Right lung (tissue), 10 donors: Measurements from ENCODE around the gene PXT1. TPM values are rescaled to one million over a fixed set of nuclear protein-coding genes. Genes with fewer than 3 reads are reported as not detected.
"Not testable (repeated sequence)": the region's sequence is repeated elsewhere in the genome, so short reads cannot be mapped to it uniquely, and the experiment has no call there.

ENCODE experiments used
- DNase-seq, 2 donors: peaks; one replicate each; pipeline ENCODE4 v3.0.0-alpha.2; 2013
- long read RNA-seq, 8 donors: transcript quantifications; one replicate each; lab custom pipeline, GENCODE V29; 2026
- polyA plus RNA-seq, 5 donors: library from polyadenylated mRNA; unstranded; fragments of 120-200 nt; gene quantifications; one replicate each; pipeline versions ENCODE4 v1.2.1 to v1.2.3, GENCODE V29; 2013; ENCODE audit warnings: inconsistent platforms in 1 of 5, low replicate concordance in 1 of 5; ENCODE audit not compliant: insufficient read length in 5 of 5, insufficient read depth in 1 of 5

PXT1 gene
- under 1 TPM in 1 of 5 donors, not detected in 4; 0.12 TPM for polyA plus RNA-seq
- long read RNA-seq, donor 1, result 0 reads
- long read RNA-seq, donor 2, result 0 reads
- long read RNA-seq, donor 3, partial matches to known transcripts, result 5 of 5 reads
- long read RNA-seq, donor 3, other reads (novel, unspliced or antisense), result 0 of 5 reads
- long read RNA-seq, donor 4, result 0 reads
- long read RNA-seq, donor 5, partial matches to known transcripts, result 16 of 23 reads
- long read RNA-seq, donor 5, other reads (novel, unspliced or antisense), result 7 of 23 reads
- long read RNA-seq, donor 6, result 0 reads
- long read RNA-seq, donor 7, result 0 reads
- long read RNA-seq, donor 8, result 0 reads

DNA sequence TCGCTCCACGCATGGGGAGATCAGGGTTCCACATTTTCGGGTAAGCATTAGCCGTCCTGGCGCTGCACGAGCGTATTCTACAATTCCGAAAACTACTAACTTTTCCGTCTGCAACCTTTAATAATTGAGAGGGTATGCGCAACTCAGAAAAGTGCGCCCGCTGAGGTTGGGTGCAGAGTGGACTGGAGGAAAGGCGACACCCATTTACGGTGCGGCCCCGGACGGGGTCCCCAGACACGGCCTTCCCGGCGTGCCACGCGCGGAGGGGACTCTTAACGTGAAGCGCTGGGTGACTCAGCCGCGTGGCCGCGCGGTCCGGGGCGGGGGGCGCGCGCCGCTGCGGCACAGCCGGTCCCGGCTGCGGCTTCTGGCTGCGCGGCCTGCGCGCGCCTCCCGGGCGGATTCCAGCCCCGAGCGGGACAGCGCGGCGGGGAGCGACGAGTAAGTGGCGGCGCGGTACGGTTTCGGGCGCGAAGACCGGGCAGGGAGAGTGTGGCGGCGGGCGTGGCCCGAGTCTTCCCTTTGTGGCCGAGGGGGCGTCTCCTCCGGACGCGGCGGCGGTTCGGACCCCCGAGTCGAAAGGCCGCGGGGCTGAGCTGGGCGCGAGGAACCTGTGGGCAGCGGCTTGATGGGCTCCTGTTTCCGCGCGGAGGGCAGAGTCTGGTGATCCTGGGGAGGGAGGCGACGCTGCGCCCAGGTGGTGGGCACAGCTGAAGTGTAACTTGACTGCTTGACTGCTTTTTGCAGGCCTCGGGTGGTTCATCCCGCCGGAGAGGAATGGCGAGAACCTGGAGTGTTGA is at the start of gene PXT1, which contains the start of gene KCTD20:
Gene PXT1, minus strand, starts transcription at position 184 of the 800 bp plus-strand sequence. CDS start 16,772 bp downstream, outside the sequence.
Gene KCTD20, plus strand, starts transcription at position 330 of the 800 bp plus-strand sequence. CDS start 27,098 bp downstream, outside the sequence.
- DNase-seq, result peak; percentile 89

DNA sequence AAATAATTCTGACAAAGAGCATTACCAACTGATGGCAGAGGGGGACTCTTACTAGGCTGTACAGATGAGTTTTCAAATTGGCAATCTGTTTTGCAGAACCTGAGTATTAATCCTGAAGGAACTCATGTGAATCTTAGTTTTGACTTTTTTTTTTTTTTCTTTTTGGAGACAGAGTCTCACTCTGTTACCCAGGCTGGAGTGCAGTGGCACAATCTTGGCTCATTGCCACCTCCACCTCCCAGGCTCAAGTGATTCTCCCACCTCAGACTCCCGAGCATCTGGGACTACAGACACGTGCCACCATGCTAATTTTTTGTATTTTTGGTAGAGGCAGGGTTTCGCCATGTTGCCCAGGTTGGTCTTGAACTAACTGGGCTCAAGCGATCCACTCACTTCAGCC is 49.4 kb upstream of the PXT1 start:
- no peak for DNase-seq

DNA sequence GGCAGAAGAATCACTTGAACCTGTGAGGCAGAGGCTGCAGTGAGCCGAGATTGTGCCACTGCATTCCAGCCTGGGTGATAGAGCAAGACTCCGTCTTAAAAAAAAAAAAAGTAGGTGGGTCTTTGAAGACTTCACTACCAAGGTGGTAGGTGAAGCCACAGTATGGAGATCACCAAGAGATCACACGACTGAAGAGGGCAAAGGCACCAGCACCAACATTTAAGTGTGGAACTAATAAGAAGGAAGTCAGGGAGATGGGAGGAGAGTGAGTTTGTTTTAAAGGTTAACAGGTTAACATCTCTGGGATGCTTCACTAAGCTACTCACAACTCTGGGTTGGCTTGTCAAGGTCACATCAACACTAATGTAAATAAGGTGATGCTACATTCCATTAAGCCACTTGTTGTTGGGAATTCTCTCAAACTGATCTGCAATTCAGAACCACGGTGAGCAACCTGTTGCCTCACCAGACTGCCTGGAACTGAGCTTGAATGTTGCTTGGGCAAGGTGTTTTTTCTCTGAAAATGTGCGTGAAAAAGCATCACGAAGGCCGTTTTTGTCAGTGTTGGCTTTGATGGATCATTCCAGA is 48.8 kb upstream of the PXT1 start:
- DNase-seq, result no peak

- no peak for DNase-seq
Observed at GRCh38 chr6:36489426-36489825, 46.8 kb upstream of the PXT1 start.

GRCh38 chr6:36488221-36488620 is 45.6 kb upstream of the PXT1 start:
- no peak for DNase-seq

- DNase-seq, result no peak
Observed at GRCh38 chr6:36487698-36488097, 45.0 kb upstream of the PXT1 start.

GRCh38 chr6:36484736-36485135 is 42.1 kb upstream of the PXT1 start:
- no peak for DNase-seq

- not testable (repeated sequence) for DNase-seq
Observed at GRCh38 chr6:36483326-36483725, 40.7 kb upstream of the PXT1 start.

- no peak for DNase-seq
Observed at GRCh38 chr6:36479256-36479655, 36.6 kb upstream of the PXT1 start.

GRCh38 chr6:36478051-36478526 is 35.4 kb upstream of the PXT1 start:
- no peak for DNase-seq

GRCh38 chr6:36469946-36470345 is 27.3 kb upstream of the PXT1 start:
- DNase-seq, result no peak

- no peak for DNase-seq
Observed at GRCh38 chr6:36469148-36469661, 26.6 kb upstream of the PXT1 start.

- no peak for DNase-seq
Observed at GRCh38 chr6:36467625-36468024, 25.0 kb upstream of the PXT1 start.

GRCh38 chr6:36464233-36464632 is 21.6 kb upstream of the PXT1 start:
- no peak for DNase-seq

DNA sequence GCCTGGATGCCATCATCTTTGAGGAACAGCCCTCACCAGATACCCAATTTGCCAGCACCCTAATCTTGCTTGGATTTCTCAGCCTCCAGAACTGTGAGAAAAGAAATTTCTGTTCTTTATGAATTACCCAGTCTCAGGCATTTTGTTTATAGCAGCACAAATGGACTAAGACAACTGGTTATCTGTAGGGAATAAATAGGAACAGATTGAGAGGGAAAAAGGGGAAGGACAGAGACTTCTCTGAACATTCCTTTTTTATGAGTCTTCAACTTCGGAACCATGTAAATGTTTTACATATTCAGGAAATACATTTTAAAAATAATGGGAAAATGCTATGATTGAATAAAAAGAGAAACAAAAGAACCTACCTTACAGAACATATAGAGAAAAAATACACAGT is 21.0 kb upstream of the PXT1 start:
- no peak for DNase-seq

GRCh38 chr6:36461646-36462045 is 19.0 kb upstream of the PXT1 start:
- no peak for DNase-seq

GRCh38 chr6:36460916-36461315 is 18.3 kb upstream of the PXT1 start:
- no peak for DNase-seq

DNA sequence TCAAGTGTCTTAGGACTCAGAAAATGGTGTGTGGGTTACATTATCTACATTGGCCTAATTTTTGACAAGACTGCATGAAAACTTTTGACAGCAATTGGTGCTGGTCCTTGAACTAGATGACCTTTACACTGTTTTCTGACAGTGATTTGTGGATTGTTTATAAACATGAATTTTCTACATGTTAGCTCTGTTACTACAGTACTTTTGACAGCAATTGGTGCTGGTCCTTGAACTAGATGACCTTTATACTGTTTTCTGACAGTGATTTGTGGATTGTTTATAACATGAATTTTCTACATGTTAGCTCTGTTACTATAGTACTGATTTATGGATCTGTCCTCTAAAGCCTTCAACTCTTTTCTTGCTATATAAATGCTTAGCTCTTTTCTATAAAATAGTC is 16.8 kb upstream of the PXT1 start:
- DNase-seq, result no peak

- peak in 1 of 2 donors; percentile 3 for DNase-seq
Observed at GRCh38 chr6:36455486-36456027, 12.9 kb upstream of the PXT1 start.

DNA sequence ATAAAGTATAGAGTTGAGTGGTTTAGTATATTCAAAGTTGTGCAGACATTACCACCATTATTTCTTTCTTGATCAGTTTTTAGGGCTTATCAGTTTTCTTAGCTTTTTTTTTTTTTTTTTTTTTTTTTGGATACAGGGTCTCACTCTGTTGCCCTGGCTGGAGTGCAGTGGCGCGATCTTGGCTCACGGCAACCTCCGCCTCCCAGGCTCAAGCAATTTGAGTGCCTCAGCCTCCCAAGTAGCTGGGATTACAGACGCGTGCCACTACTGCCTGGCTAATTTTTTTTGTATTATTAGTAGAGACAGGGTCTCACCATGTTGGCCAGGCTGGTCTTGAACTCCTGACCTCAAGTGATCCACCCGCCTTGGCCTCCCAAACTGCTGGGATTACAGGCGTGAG is 10.2 kb upstream of the PXT1 start:
- not testable (repeated sequence) for DNase-seq

- not testable (repeated sequence) for DNase-seq
Observed at GRCh38 chr6:36449173-36449572, 6.5 kb upstream of the PXT1 start.

DNA sequence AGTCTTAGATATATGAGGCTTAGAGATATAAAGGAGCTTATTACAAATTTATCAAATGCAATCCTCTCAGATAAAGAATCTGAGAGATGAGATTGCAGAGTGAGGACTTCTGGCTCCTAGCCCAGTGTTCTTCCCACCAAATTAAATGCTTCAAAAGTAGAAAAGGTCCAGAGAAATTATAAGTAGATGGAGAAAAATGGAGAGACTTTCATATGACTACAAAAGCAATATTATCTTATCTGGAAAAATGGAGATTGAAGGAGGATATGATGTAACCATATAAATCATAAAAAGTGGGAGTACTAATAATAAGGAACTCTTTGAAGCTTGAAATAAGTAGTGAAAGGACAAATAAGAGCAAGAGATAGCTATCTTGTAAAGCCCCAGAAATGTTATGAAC is 3.0 kb upstream of the PXT1 start:
- DNase-seq, result no peak
